HFF-Myc (cell line): Measurements from ENCODE around the gene KRTAP10-4.
"Not testable (repeated sequence)": the region's sequence is repeated elsewhere in the genome, so short reads cannot be mapped to it uniquely, and the experiment has no call there.

Source experiments
- DNase-seq: peaks from one replicate; pipeline ENCODE4 v3.0.0-alpha.2; 2011; ENCODE audit warnings: low read depth; ENCODE audit errors: extremely low read depth
- H3K4me3 ChIP-seq: replicated peaks from 2 replicates; pipeline ENCODE4 v1.5.1; 2011; ENCODE audit warnings: low read depth, mild to moderate bottlenecking, control low read depth, low read length
- CTCF ChIP-seq: IDR thresholded peaks from 2 replicates; pipeline ENCODE4 v1.5.1; 2012; ENCODE audit warnings: mild to moderate bottlenecking, low read depth, low read length, control low read depth; ENCODE audit errors: missing control alignments

Gene KRTAP10-4

GRCh38 chr21:44599264-44600029 is 25.9 kb downstream of the KRTAP10-4 start:
- no peak for TF ChIP-seq CTCF
- no peak overlapping the region for H3K4me3 ChIP-seq
- DNase-seq, result no peak

- not testable (repeated sequence) for DNase-seq, H3K4me3 ChIP-seq
Measured at GRCh38 chr21:44600118-44600978, 26.8 kb downstream of the KRTAP10-4 start, which contains the start of gene KRTAP10-7. KRTAP10-7 (plus strand) TSS chr21:44600597; CDS start chr21:44600622, 25 bp downstream.

- not testable (repeated sequence) for DNase-seq, H3K4me3 ChIP-seq
Measured at GRCh38 chr21:44601091-44601490, 27.6 kb downstream of the KRTAP10-4 start.

- DNase-seq, result no peak
- TF ChIP-seq CTCF, result no peak
- no peak overlapping the region for H3K4me3 ChIP-seq
Measured at GRCh38 chr21:44601596-44602462, 28.3 kb downstream of the KRTAP10-4 start.

- DNase-seq, result no peak
- no peak for TF ChIP-seq CTCF
- no peak overlapping the region for H3K4me3 ChIP-seq
Measured at GRCh38 chr21:44602463-44602850, 28.9 kb downstream of the KRTAP10-4 start.

- no peak for DNase-seq
- no peak for TF ChIP-seq CTCF
- no peak overlapping the region for H3K4me3 ChIP-seq
Measured at GRCh38 chr21:44603109-44603875, 29.8 kb downstream of the KRTAP10-4 start.

- no peak for DNase-seq
- no peak for TF ChIP-seq CTCF
- no peak overlapping the region for H3K4me3 ChIP-seq
Measured at GRCh38 chr21:44603911-44604310, 30.4 kb downstream of the KRTAP10-4 start.
